Heart left ventricle (tissue), 16 donors: ENCODE measurements around the gene TEDC2. TPM values are rescaled to one million over a fixed set of nuclear protein-coding genes. Genes with fewer than 3 reads are reported as not detected.
A peak's percentile ranks its signal among the peaks of the same experiment; 100 is the strongest.

Experiments used
- ATAC-seq, 4 donors: fragments of 200-7000 bp; cut with Tn5 transposase; one replicate each; pipeline ENCODE4 v1.9.1; 2020 to 2022; ENCODE audit warnings: moderate library complexity in 4 of 4, mild to moderate bottlenecking in 3 of 4, moderate number of reproducible peaks in 1 of 4
- DNase-seq, 5 donors: peaks; one replicate each; pipeline ENCODE4 v3.0.0-alpha.2; 2020
- H3K27ac ChIP-seq, 12 donors: fragments of 200-600 bp; sonication (generic) in 4 of 12; one replicate each; pipeline versions ENCODE4 v1.5.0 to v1.8.0; 2016 to 2022; ENCODE audit warnings: mild to moderate bottlenecking in 2 of 12
- H3K27me3 ChIP-seq, 9 donors: fragments of 200-600 bp; sonication (generic) in 2 of 9; one replicate each; pipeline versions ENCODE4 v1.5.1 to v1.8.0; 2016 to 2022; ENCODE audit warnings: mild to moderate bottlenecking in 3 of 9
- H3K36me3 ChIP-seq, 9 donors: fragments of 200-600 bp; sonication (generic) in 2 of 9; one replicate each; pipeline versions ENCODE4 v1.5.0 to v1.8.0; 2018 to 2022; ENCODE audit warnings: mild to moderate bottlenecking in 2 of 9
- H3K4me1 ChIP-seq, 12 donors: fragments of 200-600 bp; sonication (generic) in 4 of 12; one replicate each; pipeline versions ENCODE4 v1.5.0 to v1.8.0; 2016 to 2022; ENCODE audit warnings: mild to moderate bottlenecking in 3 of 12
- H3K4me3 ChIP-seq, 12 donors: fragments of 200-600 bp; sonication (generic) in 4 of 12; one replicate each; pipeline versions ENCODE4 v1.5.0 to v1.8.0; 2017 to 2022; ENCODE audit warnings: mild to moderate bottlenecking in 9 of 12, moderate library complexity in 4 of 12
- H3K9me3 ChIP-seq, 12 donors: fragments of 200-600 bp; sonication (generic) in 4 of 12; one replicate each; pipeline versions ENCODE4 v1.5.0 to v1.8.0; 2016 to 2022; ENCODE audit warnings: mild to moderate bottlenecking in 1 of 12
- POLR2A ChIP-seq, 2 donors: fragments of 450-650 bp; IDR thresholded peaks; one replicate each; pipeline ENCODE4 v1.6.1; 2017; ENCODE audit warnings: antibody characterized with exemption in 2 of 2, mild to moderate bottlenecking in 2 of 2, moderate library complexity in 2 of 2
- WGBS, 4 donors: extraction: QIAGEN DNeasy Blood & Tissue Kit in 2 of 4; methylation state at CpG; one replicate each; pipeline versions ENCODE4 v1.1.5 to v1.1.7; 2013 to 2018; 5-methylcytosine and 5-hydroxymethylcytosine counted together
- intact Hi-C, 10 donors: fragments of 100-400 bp; cut with DNase I; formaldehyde crosslinking; loops; one replicate each; pipeline versions ENCODE4 v1.11.1 to v1.14.2; 2022
- polyA plus RNA-seq, 2 donors: library from polyadenylated mRNA; stranded (reverse); fragments of 200-250 nt; gene quantifications; one replicate each; pipeline ENCODE4 v1.2.3, GENCODE V29; 2013
- total RNA-seq, 9 donors: library from RNA; depleted of rRNA in 2 of 9; stranded (reverse); fragments of >200 nt in 2 of 9; fragmentation: NEBNext Ultra II Directional in 3 of 9; extraction: Animal tissue kit (Norgen Biotek cat#: 25700) in 3 of 9; gene quantifications; one replicate each; pipeline versions ENCODE4 v1.1.0 to v1.2.4, GENCODE V29; 2016 to 2023
- TF ChIP-seq, protein P1 (sequence below), 12 donors: fragments of 200-600 bp; sonication (generic) in 4 of 12; IDR thresholded peaks; one replicate each; pipeline versions ENCODE4 v1.5.0 to v1.8.0; 2018 to 2022; ENCODE audit warnings: antibody characterized with exemption in 12 of 12, mild to moderate bottlenecking in 5 of 12
- donor health status: ischemic (EF 13 %, LVEDD 7.1; RV severe dilation, severe dysfunction).
- donor health status: healthy with polysubstance abuse.
- donor health status: DM: no; HTN: yes; CAD: no.
- donor health status: DM: no; HTN: no; CAD: no.
- donor health status: ischemic (EF 25% LVEDD 6.9; RV normal size, moderate dysfunction).
- donor health status: ischemic (EF 25% LVEDD 5.7; RV mildly dilated, moderate dysfunction).
- donor health status: healthy.
- donor health status: DM: yes; HTN: yes; CAD: no.
- donor health status: ischemic (EF 35%, LVEDD 5.7; RV mildly dilated, moderate dysfunction).
- donor health status: nonischemic (EF 11% LVEDD 7.7; RV severe dilation, severe dysfunction).
- donor health status: DM: yes; HTN: yes; CAD: no.
- donor health status: PGD.
- donor health status: ischemic (EF 29% LVEDD 5.4; RV normal size, mild dysfunction).
- donor health status: nonischemic (EF 23%, LVEDD 6.1; RV moderate dilation, normal function).

Gene TEDC2
- total and polyA plus RNA-seq, 11 donors, result 0.46 to 4.9 (median 1.2) TPM; not detected in 1

DNA sequence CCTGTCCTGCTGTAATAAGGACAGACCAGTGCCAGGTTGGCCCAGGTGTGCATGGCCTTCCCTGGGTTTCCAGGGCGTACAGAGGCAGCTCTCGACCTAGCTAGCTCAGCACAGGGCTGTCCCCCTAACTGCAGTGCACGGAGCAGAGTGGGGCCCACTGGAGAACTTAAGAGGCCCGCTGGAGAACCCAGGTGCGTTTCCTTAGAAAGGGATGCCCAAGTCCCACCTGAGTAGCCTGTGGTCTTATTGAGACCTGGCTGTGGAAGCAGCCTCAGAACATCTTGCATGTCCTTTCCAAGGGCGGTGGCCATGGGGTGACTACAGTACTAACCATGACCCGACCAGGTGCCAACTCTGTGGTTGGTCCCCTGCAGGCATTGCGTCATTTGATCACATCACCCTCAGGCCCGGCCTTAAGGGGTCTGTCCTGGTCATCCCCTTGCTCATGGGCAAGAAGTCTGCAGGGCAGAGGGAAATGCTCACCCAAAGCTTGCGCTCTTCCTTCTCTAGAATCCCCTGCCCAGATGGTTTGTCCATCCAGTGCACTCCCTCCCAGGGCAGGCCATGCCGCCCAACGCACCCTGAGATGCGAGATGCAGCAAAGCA, 34.0 kb upstream of the TEDC2 start:
- no peak for TF ChIP-seq POLR2A (IDR thresholded peaks at IDR 0.05)
- TF ChIP-seq, protein P1, sequence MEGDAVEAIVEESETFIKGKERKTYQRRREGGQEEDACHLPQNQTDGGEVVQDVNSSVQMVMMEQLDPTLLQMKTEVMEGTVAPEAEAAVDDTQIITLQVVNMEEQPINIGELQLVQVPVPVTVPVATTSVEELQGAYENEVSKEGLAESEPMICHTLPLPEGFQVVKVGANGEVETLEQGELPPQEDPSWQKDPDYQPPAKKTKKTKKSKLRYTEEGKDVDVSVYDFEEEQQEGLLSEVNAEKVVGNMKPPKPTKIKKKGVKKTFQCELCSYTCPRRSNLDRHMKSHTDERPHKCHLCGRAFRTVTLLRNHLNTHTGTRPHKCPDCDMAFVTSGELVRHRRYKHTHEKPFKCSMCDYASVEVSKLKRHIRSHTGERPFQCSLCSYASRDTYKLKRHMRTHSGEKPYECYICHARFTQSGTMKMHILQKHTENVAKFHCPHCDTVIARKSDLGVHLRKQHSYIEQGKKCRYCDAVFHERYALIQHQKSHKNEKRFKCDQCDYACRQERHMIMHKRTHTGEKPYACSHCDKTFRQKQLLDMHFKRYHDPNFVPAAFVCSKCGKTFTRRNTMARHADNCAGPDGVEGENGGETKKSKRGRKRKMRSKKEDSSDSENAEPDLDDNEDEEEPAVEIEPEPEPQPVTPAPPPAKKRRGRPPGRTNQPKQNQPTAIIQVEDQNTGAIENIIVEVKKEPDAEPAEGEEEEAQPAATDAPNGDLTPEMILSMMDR (IDR thresholded peaks at IDR 0.05), result no peak
- Histone ChIP-seq H3K36me3 (no peaks in the 10 kb centered on the region), H3K4me1 (peaks cover 0 to 21% (median 15%) of the 10 kb centered on the region in 12 donors), H3K9me3 (no peaks in the 10 kb centered on the region), H3K4me3 (no peak overlapping the region), H3K27me3 (no peaks in the 10 kb centered on the region), H3K27ac (no peak overlapping the region)
- WGBS, 4 donors, result 91 to 96% (median 94%) methylated on average over 13 of the region's 13 CpGs
- ATAC-seq (no peak), DNase-seq (no peak)
- intact Hi-C loops, result loop anchor here in 6 of 10 donors (5.0 to 10.0 kb wide), 6 partner anchors 71 to 261 kb away; partner anchors contain the start of gene ABCA3 (in 4 of the 6)

DNA sequence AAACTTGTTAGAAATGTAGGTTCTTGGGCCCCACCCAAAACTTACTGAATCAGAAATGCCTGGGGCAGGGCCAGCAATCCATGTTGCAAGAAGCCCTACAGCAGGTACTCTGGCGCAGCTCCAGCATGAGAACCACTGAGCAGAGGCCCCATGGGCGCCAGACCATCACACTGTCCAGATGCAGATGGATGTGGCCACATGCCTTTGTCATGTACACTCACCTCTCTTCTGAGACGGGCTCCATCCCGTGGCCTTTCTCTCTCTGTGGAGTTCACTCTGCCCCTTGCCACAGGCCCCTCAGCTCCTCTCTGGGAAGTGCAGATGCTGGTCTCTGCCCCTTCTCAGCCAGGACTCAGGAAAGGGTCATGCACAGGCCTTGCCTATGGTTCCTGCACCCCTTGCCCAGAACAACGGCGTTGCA, 33.0 kb upstream of the TEDC2 start:
- no peak overlapping the region for H3K4me3 ChIP-seq
- H3K4me1 ChIP-seq, result peaks cover 0 to 22% (median 15%) of the 10 kb centered on the region in 12 donors
- TF ChIP-seq, protein P1 (IDR thresholded peaks at IDR 0.05), result no peak
- no peak for TF ChIP-seq POLR2A (IDR thresholded peaks at IDR 0.05)
- DNase-seq, result no peak
- no peaks in the 10 kb centered on the region for H3K9me3 ChIP-seq
- no peaks in the 10 kb centered on the region for H3K27me3 ChIP-seq
- ATAC-seq, result no peak
- WGBS, 4 donors, result 88 to 95% (median 94%) methylated on average over 6 of the region's 6 CpGs
- H3K36me3 ChIP-seq, result peaks cover 0 to 6% (median 0%) of the 10 kb centered on the region in 9 donors
- H3K27ac ChIP-seq, result no peak overlapping the region
- intact Hi-C loops, result loop anchor here in 6 of 10 donors (5.0 to 10.0 kb wide), 6 partner anchors 70 to 262 kb away; partner anchors contain the start of gene ABCA3 (in 4 of the 6)

DNA sequence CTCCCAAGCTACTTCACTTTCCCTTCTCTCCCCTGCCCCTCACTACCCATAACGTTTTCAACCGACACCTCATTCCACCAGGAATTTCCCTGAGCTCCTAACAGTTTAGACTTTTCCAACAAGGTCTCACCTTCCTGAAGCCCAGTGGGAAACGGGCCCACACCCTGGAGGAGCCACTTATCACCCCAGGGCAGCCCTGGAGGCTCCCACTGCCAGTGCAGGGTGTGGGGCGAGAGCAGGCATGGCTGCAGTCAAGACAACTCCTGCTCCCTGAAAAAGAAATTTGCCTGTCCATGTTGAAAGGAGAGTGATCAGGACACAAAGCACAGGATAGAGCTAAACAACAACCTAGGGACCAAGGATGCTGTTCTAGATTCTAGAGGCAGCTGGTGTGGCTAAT, 32.4 kb upstream of the TEDC2 start:
- Histone ChIP-seq H3K27ac (no peak overlapping the region), H3K36me3 (peaks cover 0 to 12% (median 0%) of the 10 kb centered on the region in 9 donors), H3K4me1 (peaks cover 0 to 22% (median 15%) of the 10 kb centered on the region in 12 donors), H3K9me3 (no peaks in the 10 kb centered on the region), H3K4me3 (no peak overlapping the region), H3K27me3 (no peaks in the 10 kb centered on the region)
- 80 to 84% (median 82%) methylated on average over 3 to 4 of the region's 4 CpGs for WGBS, 4 donors
- no peak for ATAC-seq
- DNase-seq, result no peak
- TF ChIP-seq POLR2A (IDR thresholded peaks at IDR 0.05), result no peak
- TF ChIP-seq, protein P1 (IDR thresholded peaks at IDR 0.05), result no peak
- intact Hi-C loops, result loop anchor here in 6 of 10 donors (5.0 to 10.0 kb wide), 6 partner anchors 70 to 263 kb away; partner anchors contain the start of gene ABCA3 (in 4 of the 6)

DNA sequence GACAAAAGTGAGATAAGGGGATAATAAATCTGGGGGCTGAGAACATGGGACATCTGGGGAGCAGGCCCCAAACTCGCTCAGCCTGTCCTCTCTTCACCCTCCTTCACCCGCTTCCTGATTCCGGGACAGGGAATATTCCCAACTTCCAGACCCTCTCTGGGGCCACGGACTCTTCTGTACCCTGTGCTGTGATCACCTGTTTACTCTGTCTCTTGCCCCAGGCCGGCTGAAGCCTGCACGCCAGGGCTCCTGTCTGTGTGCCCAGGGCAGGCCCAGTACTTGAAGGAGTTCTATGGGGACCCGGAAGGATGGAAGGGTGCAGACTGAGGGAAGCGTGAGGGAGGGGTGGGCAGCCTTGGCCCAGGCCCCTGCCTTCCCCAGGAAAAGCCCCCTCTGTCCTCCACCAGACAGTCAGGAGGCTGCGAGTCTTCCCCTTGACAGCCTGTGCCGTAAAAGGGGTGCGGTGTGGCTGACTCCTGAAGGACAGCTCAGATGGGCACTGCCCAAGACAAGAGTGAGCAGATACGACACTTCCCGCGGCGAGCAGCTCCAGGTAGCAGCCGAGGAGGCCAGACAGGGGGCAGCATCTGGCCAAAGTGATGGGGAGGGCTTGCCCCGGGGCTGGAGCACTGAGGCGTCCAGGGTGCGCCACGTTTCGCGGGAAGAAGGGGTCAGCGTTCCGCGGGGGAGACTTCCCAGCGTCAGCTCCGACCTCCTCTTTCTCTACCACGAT, 31.7 kb upstream of the TEDC2 start:
- intact Hi-C loops, result loop anchor here in 8 of 10 donors (2.0 to 10.0 kb wide), 9 partner anchors 47 to 263 kb away; partner anchors contain the start of genes ABCA3 (in 7 of the 8) and TBC1D24 (in 1 of the 8)
- Histone ChIP-seq H3K27me3 (no peaks in the 10 kb centered on the region), H3K27ac (peak overlapping the region in 9 of 12 donors; percentile 1 to 81 (median 64))

More for the DNA sequence above, 31.7 kb upstream of the TEDC2 start:
- 32 to 62% (median 33%) methylated on average over 9 to 28 of the region's 28 CpGs for WGBS, 4 donors
- TF ChIP-seq POLR2A (IDR thresholded peaks at IDR 0.05), result no peak
- TF ChIP-seq, protein P1 (IDR thresholded peaks at IDR 0.05), result peak in 8 of 12 donors; percentile 20 to 41 (median 27)
- DNase-seq, result peak in 3 of 5 donors; percentile 32 to 48 (median 45)
- Histone ChIP-seq H3K4me1 (peaks cover 0 to 22% (median 15%) of the 10 kb centered on the region in 12 donors), H3K36me3 (peaks cover 0 to 19% (median 6%) of the 10 kb centered on the region in 9 donors), H3K9me3 (no peaks in the 10 kb centered on the region), H3K4me3 (peak overlapping the region; percentile 56 to 98 (median 85))
- ATAC-seq, result peak in 3 of 4 donors; percentile 1 to 21 (median 18)
